Measurements from ENCODE around the gene CHST2. TPM values are rescaled to one million over a fixed set of nuclear protein-coding genes. Genes with fewer than 3 reads are reported as not detected.

Gene CHST2
- total and polyA plus RNA-seq, 9 donors = 1.2 to 8.0 (median 5.6) TPM

DNA sequence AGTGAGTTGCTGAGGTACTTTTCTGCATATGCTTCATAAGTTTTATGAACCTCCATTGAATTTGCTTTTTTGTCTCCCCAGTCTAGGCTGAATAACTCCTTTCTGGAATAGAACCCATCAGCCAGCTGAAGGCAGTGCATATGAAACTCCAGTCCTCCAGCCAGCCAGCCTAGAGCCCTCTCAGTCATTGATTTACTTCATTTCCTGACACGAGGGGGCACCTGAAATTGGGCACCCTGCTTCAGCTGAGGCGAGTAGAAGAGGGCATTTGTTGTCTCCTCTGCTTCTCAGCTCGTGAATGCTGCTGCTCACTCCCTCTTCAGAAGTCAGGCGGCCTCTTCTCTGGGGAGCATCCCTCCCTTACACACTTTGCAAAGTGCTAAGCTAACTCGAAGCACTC is 32.5 kb downstream of the CHST2 start:
- no peak for DNase-seq
- Histone ChIP-seq H3K4me1 (ENCODE audit: insufficient read depth) (no peaks in the 10 kb centered on the region), H3K9me3 (no peaks in the 10 kb centered on the region), H3K4me3 (no peak overlapping the region), H3K27me3 (no peaks in the 10 kb centered on the region), H3K36me3 (no peaks in the 10 kb centered on the region), H3K27ac (no peak overlapping the region)
- WGBS, 3 donors = 88 to 93% (median 92%) methylated on average over 5 of the region's 5 CpGs
- intact Hi-C loops (cut with DNase I) = no loop called here
- no peak for TF ChIP-seq POLR2A (IDR thresholded peaks at IDR 0.05)
- TF ChIP-seq EP300 (IDR thresholded peaks at IDR 0.05) = no peak

- Histone ChIP-seq H3K4me3 (no peak overlapping the region), H3K36me3 (no peaks in the 10 kb centered on the region), H3K27ac (no peak overlapping the region), H3K9me3 (no peaks in the 10 kb centered on the region), H3K27me3 (no peaks in the 10 kb centered on the region), H3K4me1 (ENCODE audit: insufficient read depth) (no peaks in the 10 kb centered on the region)
- 79 to 87% (median 82%) methylated on average over 4 of the region's 4 CpGs for WGBS, 3 donors
- intact Hi-C loops (cut with DNase I) = no loop called here
- no peak for DNase-seq
- TF ChIP-seq EP300 (IDR thresholded peaks at IDR 0.05) (no peak), POLR2A (IDR thresholded peaks at IDR 0.05) (no peak)
- TF ChIP-seq, protein P1, sequence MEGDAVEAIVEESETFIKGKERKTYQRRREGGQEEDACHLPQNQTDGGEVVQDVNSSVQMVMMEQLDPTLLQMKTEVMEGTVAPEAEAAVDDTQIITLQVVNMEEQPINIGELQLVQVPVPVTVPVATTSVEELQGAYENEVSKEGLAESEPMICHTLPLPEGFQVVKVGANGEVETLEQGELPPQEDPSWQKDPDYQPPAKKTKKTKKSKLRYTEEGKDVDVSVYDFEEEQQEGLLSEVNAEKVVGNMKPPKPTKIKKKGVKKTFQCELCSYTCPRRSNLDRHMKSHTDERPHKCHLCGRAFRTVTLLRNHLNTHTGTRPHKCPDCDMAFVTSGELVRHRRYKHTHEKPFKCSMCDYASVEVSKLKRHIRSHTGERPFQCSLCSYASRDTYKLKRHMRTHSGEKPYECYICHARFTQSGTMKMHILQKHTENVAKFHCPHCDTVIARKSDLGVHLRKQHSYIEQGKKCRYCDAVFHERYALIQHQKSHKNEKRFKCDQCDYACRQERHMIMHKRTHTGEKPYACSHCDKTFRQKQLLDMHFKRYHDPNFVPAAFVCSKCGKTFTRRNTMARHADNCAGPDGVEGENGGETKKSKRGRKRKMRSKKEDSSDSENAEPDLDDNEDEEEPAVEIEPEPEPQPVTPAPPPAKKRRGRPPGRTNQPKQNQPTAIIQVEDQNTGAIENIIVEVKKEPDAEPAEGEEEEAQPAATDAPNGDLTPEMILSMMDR (IDR thresholded peaks at IDR 0.05) = no peak
Observed at GRCh38 chr3:143155756-143156155, 36.2 kb downstream of the CHST2 start.

DNA sequence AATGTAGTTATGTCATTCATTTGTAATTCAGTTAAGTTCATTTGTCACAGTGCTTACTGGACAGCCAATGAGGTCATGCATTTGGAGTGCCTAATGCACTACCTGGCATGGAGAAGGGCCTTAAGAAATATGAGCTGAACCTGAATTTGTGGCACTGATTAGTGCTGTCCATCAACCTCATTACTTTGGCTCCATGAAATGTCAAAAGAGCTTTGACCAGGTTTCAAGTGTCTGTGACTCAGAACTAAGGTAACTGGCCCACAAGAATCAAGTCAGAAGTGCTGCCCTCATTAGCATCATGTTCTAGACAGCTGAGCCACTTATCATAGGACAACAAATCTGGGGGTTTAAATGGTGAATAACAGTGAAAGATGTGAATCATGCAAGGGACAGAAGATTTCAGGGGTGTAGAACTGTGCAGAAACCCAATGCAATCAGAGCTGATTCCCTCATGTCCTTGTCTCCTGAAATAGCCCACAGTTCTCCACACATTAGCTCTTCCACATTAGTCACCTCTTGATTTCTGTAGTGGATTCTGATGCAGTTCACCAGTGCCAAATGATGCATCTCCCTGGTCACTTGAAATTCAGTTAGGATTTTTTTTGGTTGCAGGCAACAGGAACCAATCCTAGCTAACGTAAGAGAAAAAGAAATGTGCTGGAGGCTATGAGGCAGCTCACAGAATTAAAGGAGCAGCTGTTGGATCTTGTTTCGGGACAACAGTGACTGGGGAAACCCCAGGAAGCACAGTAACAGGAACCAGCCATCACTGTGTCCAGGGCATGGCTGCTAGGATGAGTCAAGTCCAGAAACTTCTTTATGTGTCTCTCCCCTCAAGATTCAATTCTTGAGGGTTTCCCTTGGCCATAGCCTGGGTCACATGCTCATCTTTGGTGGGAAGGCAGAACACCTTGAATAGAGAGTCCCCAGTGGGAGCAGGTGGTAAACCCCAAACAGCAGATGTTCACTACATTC is 38.7 kb downstream of the CHST2 start:
- no peak for DNase-seq
- Histone ChIP-seq H3K27ac (no peak overlapping the region), H3K27me3 (no peaks in the 10 kb centered on the region), H3K4me3 (no peak overlapping the region), H3K9me3 (no peaks in the 10 kb centered on the region), H3K4me1 (ENCODE audit: insufficient read depth) (no peaks in the 10 kb centered on the region), H3K36me3 (no peaks in the 10 kb centered on the region)
- TF ChIP-seq POLR2A (IDR thresholded peaks at IDR 0.05) = no peak
- TF ChIP-seq EP300 (IDR thresholded peaks at IDR 0.05) = no peak
- TF ChIP-seq, protein P1 (IDR thresholded peaks at IDR 0.05) = no peak
- 51 to 92% (median 73%) methylated on average over 2 of the region's 2 CpGs for WGBS, 3 donors
- intact Hi-C loops (cut with DNase I) = no loop called here

DNA sequence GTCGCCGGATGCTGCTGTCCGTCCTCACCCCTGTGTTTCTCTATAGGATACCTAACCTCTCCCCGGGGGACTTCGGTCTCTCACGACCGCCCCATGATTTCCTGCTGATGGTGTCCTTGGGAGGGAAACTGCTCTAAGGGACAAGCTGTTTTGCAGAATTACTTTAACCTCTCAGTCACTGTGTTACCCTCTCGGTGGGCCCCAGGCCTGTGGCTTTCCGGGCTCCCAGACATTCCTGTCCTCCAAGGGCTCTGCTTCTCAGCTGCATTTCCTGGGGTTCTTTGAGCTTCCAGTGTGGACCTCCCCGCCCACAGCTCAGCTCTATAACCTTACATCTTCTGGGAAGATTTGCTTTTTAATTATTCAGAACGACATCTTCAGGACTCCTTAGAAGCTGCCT is 40.9 kb downstream of the CHST2 start:
- Histone ChIP-seq H3K27me3 (no peaks in the 10 kb centered on the region), H3K36me3 (no peaks in the 10 kb centered on the region), H3K4me3 (no peak overlapping the region), H3K9me3 (no peaks in the 10 kb centered on the region), H3K27ac (no peak overlapping the region), H3K4me1 (ENCODE audit: insufficient read depth) (no peaks in the 10 kb centered on the region)
- intact Hi-C loops (cut with DNase I) = no loop called here
- no peak for DNase-seq
- TF ChIP-seq POLR2A (IDR thresholded peaks at IDR 0.05) = no peak
- no peak for TF ChIP-seq EP300 (IDR thresholded peaks at IDR 0.05)
- TF ChIP-seq, protein P1 (IDR thresholded peaks at IDR 0.05) = no peak
- 86 to 93% (median 87%) methylated on average over 11 of the region's 11 CpGs for WGBS, 3 donors

DNA sequence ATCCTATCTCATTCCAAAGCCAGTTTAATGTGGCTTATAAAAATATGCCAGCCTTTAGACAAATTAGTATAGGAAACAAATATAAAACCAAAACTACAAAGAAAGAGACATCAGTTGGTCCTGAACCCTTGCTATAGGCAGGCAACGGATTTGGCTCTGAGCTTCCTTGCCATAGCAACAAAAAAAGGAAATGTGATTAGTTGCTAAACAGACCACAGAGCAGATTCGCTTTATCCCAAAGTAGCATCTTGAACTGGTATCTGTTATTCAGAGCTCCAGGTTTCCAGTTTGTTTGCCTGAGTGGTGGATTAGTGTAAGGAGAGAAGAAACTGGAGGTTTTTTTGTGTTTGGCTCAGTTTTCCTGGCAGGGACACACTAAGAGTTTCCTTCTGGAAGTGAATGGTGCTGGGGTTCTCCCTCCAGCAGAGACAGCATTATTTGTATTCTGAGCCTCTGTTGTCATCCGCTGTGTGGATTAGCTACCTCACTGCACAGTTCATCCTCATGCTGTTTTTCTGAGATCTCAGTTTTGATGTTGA is 44.1 kb downstream of the CHST2 start:
- H3K27ac ChIP-seq = no peak overlapping the region
- TF ChIP-seq, protein P1 (IDR thresholded peaks at IDR 0.05) = no peak
- TF ChIP-seq EP300 (IDR thresholded peaks at IDR 0.05) = no peak
- TF ChIP-seq POLR2A (IDR thresholded peaks at IDR 0.05) = no peak
- H3K4me3 ChIP-seq = no peak overlapping the region
- H3K9me3 ChIP-seq = no peaks in the 10 kb centered on the region
- no peak for DNase-seq
- 87 to 94% (median 92%) methylated on average over 3 of the region's 3 CpGs for WGBS, 3 donors
- no peaks in the 10 kb centered on the region for H3K4me1 ChIP-seq (ENCODE audit: insufficient read depth)
- H3K27me3 ChIP-seq = no peaks in the 10 kb centered on the region
- intact Hi-C loops (cut with DNase I) = no loop called here
- H3K36me3 ChIP-seq = no peaks in the 10 kb centered on the region

All from ovary (tissue), 9 donors.